Tibial nerve (tissue), 4 donors: ENCODE data around the gene GRK1.

ENCODE experiments used
- CTCF ChIP-seq, 5 experiments: fragments of 200-600 bp in 3 of 5; fragments of 450-650 bp in 2 of 5; sonication (generic) in 3 of 5; IDR thresholded peaks; one replicate each; pipeline ENCODE4 v1.5.1; 2016 to 2019; ENCODE audit warnings: antibody characterized with exemption in 5 of 5, mild to moderate bottlenecking in 3 of 5, moderate library complexity in 2 of 5
- EP300 ChIP-seq, 2 donors: sonication (generic); formaldehyde crosslinking; IDR thresholded peaks; one replicate each; pipeline ENCODE4 v1.6.1; 2017; ENCODE audit warnings: antibody characterized with exemption in 2 of 2, mild to moderate bottlenecking in 1 of 2
- POLR2A ChIP-seq, 2 donors: fragments of 450-650 bp; IDR thresholded peaks; one replicate each; pipeline ENCODE4 v1.6.1; 2017; ENCODE audit warnings: antibody characterized with exemption in 2 of 2, mild to moderate bottlenecking in 2 of 2, moderate library complexity in 2 of 2

GRCh38 chr13:113771709-113772331 is 104.8 kb downstream of the GRK1 start:
- no peak for TF ChIP-seq EP300 (IDR thresholded peaks at IDR 0.05)
- no peak for TF ChIP-seq CTCF (IDR thresholded peaks at IDR 0.05)
- TF ChIP-seq POLR2A (IDR thresholded peaks at IDR 0.05) = no peak
